AG10803 (cell line): Measurements from ENCODE around the gene TTR.

Experiments used
- DNase-seq: peaks from one replicate; pipeline ENCODE4 v3.0.0; 2010; ENCODE audit warnings: low read depth
- H3K4me3 ChIP-seq: 2 replicates; pipeline ENCODE4 v1.5.1; 2011; ENCODE audit warnings: mild to moderate bottlenecking, low read length, control low read depth
- TF ChIP-seq, protein P1 (sequence below): conservative IDR thresholded peaks from 2 replicates; pipeline ENCODE4 v1.5.1; 2011; ENCODE audit warnings: mild to moderate bottlenecking, low read length, control low read depth, inconsistent platforms

Gene TTR

DNA sequence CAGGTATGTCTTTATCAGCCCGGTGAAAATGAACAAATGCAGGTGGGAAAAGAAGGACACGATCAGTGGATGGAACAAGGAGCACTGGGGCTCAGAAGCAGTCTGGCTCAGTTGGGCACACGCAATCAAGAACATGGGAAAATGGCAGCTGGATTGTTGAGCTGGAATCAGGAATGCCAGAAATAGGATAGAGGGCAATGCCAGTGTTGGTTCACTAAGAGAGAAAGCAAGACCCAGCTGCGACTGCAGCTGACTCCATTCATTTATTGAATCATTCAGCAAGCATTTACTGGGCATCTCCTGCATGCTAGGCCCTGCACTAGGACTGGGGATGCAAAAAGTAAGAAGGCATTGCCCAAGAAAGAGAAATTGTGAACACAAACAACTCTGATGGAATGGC, 13.6 kb upstream of the TTR start:
- no peak for DNase-seq
- TF ChIP-seq, protein P1, sequence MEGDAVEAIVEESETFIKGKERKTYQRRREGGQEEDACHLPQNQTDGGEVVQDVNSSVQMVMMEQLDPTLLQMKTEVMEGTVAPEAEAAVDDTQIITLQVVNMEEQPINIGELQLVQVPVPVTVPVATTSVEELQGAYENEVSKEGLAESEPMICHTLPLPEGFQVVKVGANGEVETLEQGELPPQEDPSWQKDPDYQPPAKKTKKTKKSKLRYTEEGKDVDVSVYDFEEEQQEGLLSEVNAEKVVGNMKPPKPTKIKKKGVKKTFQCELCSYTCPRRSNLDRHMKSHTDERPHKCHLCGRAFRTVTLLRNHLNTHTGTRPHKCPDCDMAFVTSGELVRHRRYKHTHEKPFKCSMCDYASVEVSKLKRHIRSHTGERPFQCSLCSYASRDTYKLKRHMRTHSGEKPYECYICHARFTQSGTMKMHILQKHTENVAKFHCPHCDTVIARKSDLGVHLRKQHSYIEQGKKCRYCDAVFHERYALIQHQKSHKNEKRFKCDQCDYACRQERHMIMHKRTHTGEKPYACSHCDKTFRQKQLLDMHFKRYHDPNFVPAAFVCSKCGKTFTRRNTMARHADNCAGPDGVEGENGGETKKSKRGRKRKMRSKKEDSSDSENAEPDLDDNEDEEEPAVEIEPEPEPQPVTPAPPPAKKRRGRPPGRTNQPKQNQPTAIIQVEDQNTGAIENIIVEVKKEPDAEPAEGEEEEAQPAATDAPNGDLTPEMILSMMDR, result no peak
- no peak overlapping the region for H3K4me3 ChIP-seq

DNA sequence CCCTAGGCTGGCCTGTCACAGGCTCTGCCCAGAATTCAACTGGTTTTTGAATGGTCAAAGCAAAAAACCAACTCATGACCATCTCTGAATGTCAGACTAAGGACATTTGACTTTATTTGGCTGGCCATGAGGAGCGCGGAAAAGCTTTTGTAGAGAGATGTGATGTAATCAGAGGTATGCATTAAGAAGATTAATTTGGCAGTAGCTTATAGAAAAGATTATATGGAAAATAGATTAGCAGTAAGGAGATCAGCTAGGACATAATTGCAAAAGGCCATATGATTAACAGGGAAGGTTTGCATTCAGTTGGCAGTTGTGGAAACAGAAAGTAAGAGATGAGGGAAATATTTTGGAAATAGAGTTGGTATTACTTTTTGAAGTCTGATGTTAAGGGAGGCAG, 12.3 kb upstream of the TTR start:
- H3K4me3 ChIP-seq, result no peak overlapping the region
- DNase-seq, result no peak
- TF ChIP-seq, protein P1, result no peak

DNA sequence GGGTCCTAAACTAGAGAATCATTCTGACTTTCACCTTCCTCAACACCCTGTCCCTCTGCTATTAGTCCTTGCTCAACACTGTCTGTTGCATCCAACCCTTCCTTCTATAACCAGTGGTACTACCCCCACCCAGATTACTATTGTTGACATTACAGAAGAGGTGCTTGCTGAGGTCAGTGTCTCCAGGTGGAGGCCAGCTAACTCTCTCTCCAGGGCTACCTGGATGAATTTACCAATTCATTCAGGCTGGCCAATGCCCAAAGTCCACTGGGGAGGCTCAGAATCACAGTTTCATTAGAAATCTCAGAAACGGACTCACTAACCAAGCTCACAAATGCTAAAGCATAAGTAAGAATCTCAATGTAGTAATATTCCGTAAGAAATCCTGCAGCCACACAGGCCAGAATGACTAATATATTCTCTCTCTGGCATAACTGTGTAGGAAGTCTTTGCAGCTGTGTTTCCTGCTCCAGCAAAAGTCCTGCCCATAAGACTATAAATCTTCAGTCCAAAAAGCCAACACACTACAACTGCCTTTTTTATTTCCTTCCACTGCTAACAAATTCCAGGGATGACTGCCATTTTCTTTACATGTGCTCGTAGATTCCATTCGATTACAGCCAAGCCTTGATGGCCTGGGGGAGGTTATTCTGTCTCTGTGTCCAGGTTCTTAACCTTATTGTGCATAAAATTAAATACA, 10.0 kb upstream of the TTR start:
- TF ChIP-seq, protein P1, result no peak
- H3K4me3 ChIP-seq, result no peak overlapping the region
- peak; percentile 76 for DNase-seq

DNA sequence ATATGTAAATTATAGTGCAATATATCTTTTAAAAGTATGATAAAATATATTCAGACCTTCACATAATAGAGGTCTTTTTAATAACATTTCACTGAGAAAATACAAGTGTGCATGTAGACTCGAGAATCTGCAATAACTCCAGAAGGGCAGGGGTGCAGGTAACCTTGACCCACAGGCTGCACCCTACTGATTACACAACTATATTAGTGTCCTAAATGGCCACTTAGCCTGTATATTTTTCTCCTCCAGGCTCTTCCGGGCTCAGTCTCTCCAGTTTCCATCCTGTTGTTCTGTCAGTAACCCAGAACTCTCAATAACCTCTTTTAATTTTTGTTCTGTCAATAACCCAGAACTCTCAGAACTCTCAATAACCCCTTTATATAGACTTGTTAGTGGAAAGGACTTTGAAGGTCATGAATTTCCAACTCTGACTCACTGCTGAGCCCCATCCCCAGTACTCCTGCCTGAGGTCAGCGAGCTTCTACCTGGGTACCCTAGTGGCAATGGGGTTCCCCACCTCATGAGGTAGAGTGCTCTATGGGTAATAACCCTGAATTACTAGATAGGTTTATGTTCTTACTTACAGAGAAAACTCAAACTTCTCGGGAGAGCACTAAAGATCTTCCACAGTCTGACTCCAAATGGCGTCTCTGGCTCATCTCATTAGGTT, 8.4 kb upstream of the TTR start:
- DNase-seq, result no peak
- no peak overlapping the region for H3K4me3 ChIP-seq
- TF ChIP-seq, protein P1, result no peak

DNA sequence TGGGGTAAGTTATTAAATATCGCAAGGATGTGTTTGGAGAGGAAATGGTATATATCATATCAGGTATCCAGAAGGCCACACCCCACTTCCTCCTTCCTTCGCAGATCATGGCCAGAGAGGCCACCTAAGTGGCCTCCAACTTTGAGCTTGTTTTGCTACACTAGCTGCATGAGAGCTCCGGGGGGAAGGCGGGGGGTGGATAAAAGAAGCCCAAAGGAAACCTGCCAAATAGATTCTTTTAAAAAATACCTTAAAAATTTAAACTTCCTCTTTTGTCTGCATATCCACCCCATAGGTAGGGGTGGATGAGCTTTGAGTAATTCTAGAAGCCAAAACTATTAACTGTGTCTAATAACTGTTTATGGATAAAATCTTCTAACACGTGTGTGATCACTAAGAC, 5.7 kb upstream of the TTR start:
- TF ChIP-seq, protein P1, result no peak
- no peak for DNase-seq
- no peak overlapping the region for H3K4me3 ChIP-seq

DNA sequence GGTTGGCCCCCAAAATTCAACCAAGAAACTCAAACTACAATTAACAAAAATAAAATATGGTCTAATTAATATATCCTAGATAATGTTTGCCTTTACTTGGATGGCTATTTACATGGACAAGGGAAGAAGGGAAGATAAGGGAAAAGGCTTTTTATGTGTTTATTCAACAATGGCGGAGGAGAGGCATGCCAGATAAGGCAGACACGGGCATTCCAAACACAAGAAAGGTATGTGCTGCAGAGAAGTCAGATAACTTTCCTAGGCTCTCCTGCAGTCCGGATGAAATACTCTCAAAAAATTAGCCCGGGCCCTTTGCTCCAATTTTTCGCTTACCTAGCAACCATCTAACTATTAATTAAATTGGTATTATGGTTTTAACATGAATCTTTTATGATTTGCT, 5.1 kb upstream of the TTR start:
- DNase-seq, result no peak
- H3K4me3 ChIP-seq, result no peak overlapping the region
- TF ChIP-seq, protein P1, result no peak

DNA sequence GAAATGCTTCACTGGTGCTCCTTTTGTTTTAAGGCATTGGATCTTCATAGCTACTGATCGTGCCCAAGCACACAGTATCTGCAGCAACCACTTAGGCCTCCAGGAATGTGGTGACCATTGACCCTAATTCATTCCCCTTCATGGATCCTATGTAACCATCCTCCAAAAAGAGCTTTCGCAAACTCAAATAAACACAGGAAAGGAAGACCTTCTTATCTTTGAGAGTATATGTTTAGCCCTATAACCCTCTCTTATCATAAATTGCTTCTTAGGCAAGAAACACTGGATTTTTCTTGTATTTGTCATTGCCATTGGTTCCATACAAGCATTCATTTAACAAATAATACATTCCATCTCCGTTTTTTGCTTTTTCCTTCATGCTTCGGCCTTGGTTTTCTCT, 4.1 kb upstream of the TTR start:
- no peak for DNase-seq
- no peak overlapping the region for H3K4me3 ChIP-seq
- TF ChIP-seq, protein P1, result no peak
